PFSK-1 (cell line): ENCODE measurements around the gene OMP.

Experiments
- POLR2AphosphoS5 ChIP-seq: IDR thresholded peaks from 2 replicates; pipeline ENCODE4 v1.6.1; 2012; ENCODE audit warnings: low read depth, mild to moderate bottlenecking, control low read depth, low read length, moderate library complexity
- SIN3A ChIP-seq: IDR thresholded peaks from 2 replicates; pipeline ENCODE4 v1.6.1; 2012; ENCODE audit warnings: mild to moderate bottlenecking, low read length, moderate library complexity, borderline replicate concordance; ENCODE audit not compliant: insufficient read depth
- TAF1 ChIP-seq: IDR thresholded peaks from 2 replicates; pipeline ENCODE4 v1.6.1; 2012; ENCODE audit warnings: low read length, control low read depth, borderline replicate concordance; ENCODE audit not compliant: insufficient read depth
- TF ChIP-seq, protein P1 (sequence below), 2 experiments: IDR thresholded peaks; 2 replicates each; pipeline versions ENCODE4 v1.6.1 to v1.8.0; 2011 to 2012; ENCODE audit warnings: low read depth in 2 of 2, low read length in 2 of 2, control low read depth in 1 of 2, inconsistent platforms in 1 of 2, mild to moderate bottlenecking in 1 of 2, moderate library complexity in 1 of 2; ENCODE audit not compliant: insufficient read depth in 1 of 2

DNA sequence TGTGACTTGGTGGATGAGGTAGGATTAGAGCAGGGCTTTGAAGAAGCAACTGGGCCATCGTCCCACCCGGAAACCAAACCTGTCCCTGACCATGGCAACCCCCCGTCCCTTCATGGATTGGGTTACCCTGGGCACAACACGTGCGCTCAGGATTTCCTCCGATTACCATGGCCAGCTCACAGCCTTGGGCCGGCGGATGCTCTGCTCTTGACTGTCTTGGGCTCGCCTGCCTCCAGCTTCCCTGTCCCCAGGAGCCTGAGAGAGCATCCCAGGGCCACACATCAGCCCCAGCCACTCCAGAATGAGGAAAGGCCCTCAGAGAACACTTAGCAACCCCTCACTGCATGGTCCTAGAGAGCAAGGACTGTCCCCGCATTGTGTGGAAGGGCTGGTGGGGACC, 48.2 kb downstream of the OMP start:
- TF ChIP-seq POLR2AphosphoS5, result no peak
- TF ChIP-seq, protein P1, sequence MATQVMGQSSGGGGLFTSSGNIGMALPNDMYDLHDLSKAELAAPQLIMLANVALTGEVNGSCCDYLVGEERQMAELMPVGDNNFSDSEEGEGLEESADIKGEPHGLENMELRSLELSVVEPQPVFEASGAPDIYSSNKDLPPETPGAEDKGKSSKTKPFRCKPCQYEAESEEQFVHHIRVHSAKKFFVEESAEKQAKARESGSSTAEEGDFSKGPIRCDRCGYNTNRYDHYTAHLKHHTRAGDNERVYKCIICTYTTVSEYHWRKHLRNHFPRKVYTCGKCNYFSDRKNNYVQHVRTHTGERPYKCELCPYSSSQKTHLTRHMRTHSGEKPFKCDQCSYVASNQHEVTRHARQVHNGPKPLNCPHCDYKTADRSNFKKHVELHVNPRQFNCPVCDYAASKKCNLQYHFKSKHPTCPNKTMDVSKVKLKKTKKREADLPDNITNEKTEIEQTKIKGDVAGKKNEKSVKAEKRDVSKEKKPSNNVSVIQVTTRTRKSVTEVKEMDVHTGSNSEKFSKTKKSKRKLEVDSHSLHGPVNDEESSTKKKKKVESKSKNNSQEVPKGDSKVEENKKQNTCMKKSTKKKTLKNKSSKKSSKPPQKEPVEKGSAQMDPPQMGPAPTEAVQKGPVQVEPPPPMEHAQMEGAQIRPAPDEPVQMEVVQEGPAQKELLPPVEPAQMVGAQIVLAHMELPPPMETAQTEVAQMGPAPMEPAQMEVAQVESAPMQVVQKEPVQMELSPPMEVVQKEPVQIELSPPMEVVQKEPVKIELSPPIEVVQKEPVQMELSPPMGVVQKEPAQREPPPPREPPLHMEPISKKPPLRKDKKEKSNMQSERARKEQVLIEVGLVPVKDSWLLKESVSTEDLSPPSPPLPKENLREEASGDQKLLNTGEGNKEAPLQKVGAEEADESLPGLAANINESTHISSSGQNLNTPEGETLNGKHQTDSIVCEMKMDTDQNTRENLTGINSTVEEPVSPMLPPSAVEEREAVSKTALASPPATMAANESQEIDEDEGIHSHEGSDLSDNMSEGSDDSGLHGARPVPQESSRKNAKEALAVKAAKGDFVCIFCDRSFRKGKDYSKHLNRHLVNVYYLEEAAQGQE (IDR thresholded peaks at IDR 0.05; ENCODE audit: insufficient read depth in 1 of 2, low read depth in 2 of 2, low read length in 2 of 2), result no peak
- TF ChIP-seq TAF1, result no peak
- no peak for TF ChIP-seq SIN3A
